ENCODE results near the gene MTCL1.

Gene MTCL1

GRCh38 chr18:8831112-8831511, 125.8 kb downstream of the MTCL1 start:
- ATAC-seq (no peak), DNase-seq (no peak)
- Mint-ChIP-seq H3K9me3 (no peaks in the 10 kb centered on the region), H3K4me3 (no peak overlapping the region), H3K27me3 (no peaks in the 10 kb centered on the region), H3K36me3 (ENCODE audit: low read depth) (no peaks in the 10 kb centered on the region), H3K27ac (no peak overlapping the region), H3K4me1 (no peaks in the 10 kb centered on the region)

GRCh38 chr18:8831531-8831930, 126.2 kb downstream of the MTCL1 start:
- Mint-ChIP-seq H3K4me3 (no peak overlapping the region), H3K9me3 (no peaks in the 10 kb centered on the region), H3K4me1 (no peaks in the 10 kb centered on the region), H3K27me3 (no peaks in the 10 kb centered on the region), H3K36me3 (ENCODE audit: low read depth) (no peaks in the 10 kb centered on the region), H3K27ac (no peak overlapping the region)
- DNase-seq (no peak), ATAC-seq (no peak)

DNA sequence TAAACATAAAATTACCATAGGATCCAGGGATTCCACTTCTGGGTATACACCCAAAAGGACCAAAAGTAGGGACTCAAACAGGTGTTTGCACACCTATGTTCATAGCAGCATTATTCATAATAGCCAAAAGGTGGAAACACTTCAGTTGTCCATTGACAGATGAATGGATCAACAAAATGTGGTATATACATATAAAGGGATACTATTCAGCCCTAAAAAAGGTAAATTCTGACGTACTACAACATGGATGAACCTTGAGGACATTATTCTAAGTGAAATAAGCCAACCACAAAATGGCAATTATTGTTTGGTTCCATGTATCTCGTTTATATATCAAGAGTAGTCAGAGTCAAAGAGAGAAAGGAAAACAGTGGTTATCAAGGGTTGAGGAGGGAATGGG, 128.1 kb downstream of the MTCL1 start:
- ATAC-seq (no peak), DNase-seq (no peak)
- Mint-ChIP-seq H3K9me3 (peaks cover 6% of the 10 kb centered on the region), H3K4me3 (no peak overlapping the region), H3K36me3 (ENCODE audit: low read depth) (no peaks in the 10 kb centered on the region), H3K27me3 (no peaks in the 10 kb centered on the region), H3K27ac (no peak overlapping the region), H3K4me1 (no peaks in the 10 kb centered on the region)

- ATAC-seq (no peak), DNase-seq (no peak)
- Mint-ChIP-seq H3K9me3 (peaks cover 6% of the 10 kb centered on the region), H3K4me1 (no peaks in the 10 kb centered on the region), H3K4me3 (no peak overlapping the region), H3K36me3 (ENCODE audit: low read depth) (no peaks in the 10 kb centered on the region), H3K27me3 (no peaks in the 10 kb centered on the region), H3K27ac (no peak overlapping the region)
Measured at GRCh38 chr18:8834881-8835280, 129.5 kb downstream of the MTCL1 start.

GRCh38 chr18:8835521-8835953, 130.2 kb downstream of the MTCL1 start:
- Mint-ChIP-seq H3K4me1 (no peaks in the 10 kb centered on the region), H3K36me3 (ENCODE audit: low read depth) (no peaks in the 10 kb centered on the region), H3K9me3 (peaks cover 6% of the 10 kb centered on the region), H3K27me3 (no peaks in the 10 kb centered on the region), H3K4me3 (no peak overlapping the region), H3K27ac (no peak overlapping the region)
- ATAC-seq (no peak), DNase-seq (no peak)

DNA sequence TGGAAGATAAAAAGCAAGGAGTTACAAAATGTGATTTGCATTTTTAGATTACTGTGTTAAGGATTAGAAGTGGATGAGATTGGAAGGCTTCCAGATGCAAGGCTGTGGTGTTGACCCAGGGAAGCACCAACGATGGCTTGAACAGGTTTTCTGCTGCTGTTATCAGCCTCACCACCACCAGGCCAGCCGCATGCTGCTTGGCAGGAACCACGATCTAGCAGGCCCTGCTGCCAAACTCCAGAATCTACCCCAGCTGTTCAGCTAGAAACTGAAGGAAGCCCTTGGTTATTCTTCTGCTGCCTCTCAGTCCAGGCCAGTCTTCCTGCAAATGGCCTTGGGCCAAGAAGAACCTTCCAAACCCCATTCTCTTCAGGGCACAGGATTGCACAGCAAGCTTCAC, 133.9 kb downstream of the MTCL1 start:
- no peaks in the 10 kb centered on the region for H3K36me3 Mint-ChIP-seq (ENCODE audit: low read depth)
- DNase-seq (no peak), ATAC-seq (no peak)
- no peaks in the 10 kb centered on the region for H3K4me1 Mint-ChIP-seq
- no peak overlapping the region for H3K4me3 Mint-ChIP-seq
- H3K27me3 Mint-ChIP-seq, result peaks cover 4% of the 10 kb centered on the region
- H3K9me3 Mint-ChIP-seq, result peaks cover 6% of the 10 kb centered on the region
- H3K27ac Mint-ChIP-seq, result no peak overlapping the region

GRCh38 chr18:8841781-8842485, 136.6 kb downstream of the MTCL1 start:
- peaks cover 4% of the 10 kb centered on the region for H3K27me3 Mint-ChIP-seq
- H3K9me3 Mint-ChIP-seq, result peaks cover 5% of the 10 kb centered on the region
- no peaks in the 10 kb centered on the region for H3K4me1 Mint-ChIP-seq
- H3K27ac Mint-ChIP-seq, result no peak overlapping the region
- no peak for DNase-seq
- H3K4me3 Mint-ChIP-seq, result no peak overlapping the region
- no peaks in the 10 kb centered on the region for H3K36me3 Mint-ChIP-seq (ENCODE audit: low read depth)
- no peak for ATAC-seq

DNA sequence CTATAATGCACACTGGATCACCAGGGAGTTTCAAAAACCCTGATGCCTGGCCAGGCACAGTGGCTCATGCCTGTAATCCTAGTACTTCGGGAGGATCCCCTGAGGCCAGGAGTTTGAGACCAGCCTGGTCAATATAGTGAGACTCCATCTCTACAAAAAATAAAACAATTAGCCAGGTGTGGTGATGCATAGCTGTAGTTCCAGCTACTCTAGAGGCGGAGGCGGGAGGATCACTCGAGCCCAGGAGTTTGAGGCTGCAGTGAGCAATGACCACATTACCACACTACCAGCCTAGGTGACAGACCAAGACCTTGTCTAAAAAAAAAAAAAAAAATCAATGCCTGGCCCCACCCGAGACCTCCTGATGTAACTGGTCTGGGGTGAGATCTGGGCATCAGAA, 137.2 kb downstream of the MTCL1 start:
- H3K36me3 Mint-ChIP-seq (ENCODE audit: low read depth), result no peaks in the 10 kb centered on the region
- H3K4me1 Mint-ChIP-seq, result no peaks in the 10 kb centered on the region
- DNase-seq, result no peak
- H3K4me3 Mint-ChIP-seq, result no peak overlapping the region
- H3K27ac Mint-ChIP-seq, result no peak overlapping the region
- H3K27me3 Mint-ChIP-seq, result peaks cover 4% of the 10 kb centered on the region
- no peak for ATAC-seq
- no peaks in the 10 kb centered on the region for H3K9me3 Mint-ChIP-seq

- H3K27ac Mint-ChIP-seq, result no peak overlapping the region
- no peaks in the 10 kb centered on the region for H3K36me3 Mint-ChIP-seq (ENCODE audit: low read depth)
- H3K27me3 Mint-ChIP-seq, result peaks cover 4% of the 10 kb centered on the region
- ATAC-seq, result no peak
- H3K9me3 Mint-ChIP-seq, result no peaks in the 10 kb centered on the region
- no peaks in the 10 kb centered on the region for H3K4me1 Mint-ChIP-seq
- no peak overlapping the region for H3K4me3 Mint-ChIP-seq
- DNase-seq, result no peak
Measured at GRCh38 chr18:8843005-8843404, 137.6 kb downstream of the MTCL1 start.

GRCh38 chr18:8844721-8845148, 139.4 kb downstream of the MTCL1 start:
- no peak for ATAC-seq
- Mint-ChIP-seq H3K27me3 (peaks cover 4% of the 10 kb centered on the region), H3K4me3 (no peak overlapping the region), H3K36me3 (ENCODE audit: low read depth) (no peaks in the 10 kb centered on the region), H3K4me1 (no peaks in the 10 kb centered on the region), H3K9me3 (no peaks in the 10 kb centered on the region), H3K27ac (no peak overlapping the region)
- DNase-seq, result no peak

GRCh38 chr18:8845506-8845905, 140.2 kb downstream of the MTCL1 start:
- peaks cover 4% of the 10 kb centered on the region for H3K9me3 Mint-ChIP-seq
- no peaks in the 10 kb centered on the region for H3K4me1 Mint-ChIP-seq
- H3K4me3 Mint-ChIP-seq, result no peak overlapping the region
- H3K27ac Mint-ChIP-seq, result no peak overlapping the region
- H3K27me3 Mint-ChIP-seq, result peaks cover 4% of the 10 kb centered on the region
- DNase-seq (no peak), ATAC-seq (no peak)
- no peaks in the 10 kb centered on the region for H3K36me3 Mint-ChIP-seq (ENCODE audit: low read depth)

GRCh38 chr18:8847066-8847755, 141.9 kb downstream of the MTCL1 start:
- Mint-ChIP-seq H3K27me3 (peaks cover 4% of the 10 kb centered on the region), H3K4me3 (no peak overlapping the region)

DNA sequence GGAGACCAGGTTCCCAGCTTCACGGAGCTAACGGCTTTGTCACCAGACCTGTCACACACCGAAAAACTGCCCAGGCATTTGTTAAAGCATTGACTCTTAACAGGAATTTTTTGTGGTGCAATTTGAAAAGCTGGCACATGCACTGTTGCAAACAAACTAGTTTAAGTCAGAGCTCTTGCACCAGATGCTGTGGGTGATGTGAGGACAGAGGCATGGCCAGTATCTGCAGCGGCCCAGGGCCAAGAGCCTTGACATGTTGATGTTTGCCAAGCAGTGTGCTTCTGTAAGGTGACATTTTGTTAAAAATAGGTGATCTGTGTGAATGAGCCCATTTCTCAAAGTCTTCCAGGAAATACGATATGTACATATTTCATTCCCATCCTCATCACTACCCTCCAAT, 142.5 kb downstream of the MTCL1 start:
- Mint-ChIP-seq H3K4me1 (no peaks in the 10 kb centered on the region), H3K27ac (no peak overlapping the region), H3K4me3 (no peak overlapping the region), H3K27me3 (peaks cover 4% of the 10 kb centered on the region), H3K36me3 (ENCODE audit: low read depth) (no peaks in the 10 kb centered on the region), H3K9me3 (peaks cover 4% of the 10 kb centered on the region)
- ATAC-seq (no peak), DNase-seq (no peak)

More at GRCh38 chr18:8847066-8847755, 141.9 kb downstream of the MTCL1 start:
- no peaks in the 10 kb centered on the region for H3K4me1 Mint-ChIP-seq
- H3K27ac Mint-ChIP-seq, result no peak overlapping the region
- no peak for ATAC-seq
- no peak for DNase-seq
- no peaks in the 10 kb centered on the region for H3K36me3 Mint-ChIP-seq (ENCODE audit: low read depth)
- peaks cover 4% of the 10 kb centered on the region for H3K9me3 Mint-ChIP-seq

GRCh38 chr18:8848541-8848940, 143.2 kb downstream of the MTCL1 start:
- H3K36me3 Mint-ChIP-seq (ENCODE audit: low read depth), result no peaks in the 10 kb centered on the region
- no peak overlapping the region for H3K4me3 Mint-ChIP-seq
- ATAC-seq, result no peak

DNA sequence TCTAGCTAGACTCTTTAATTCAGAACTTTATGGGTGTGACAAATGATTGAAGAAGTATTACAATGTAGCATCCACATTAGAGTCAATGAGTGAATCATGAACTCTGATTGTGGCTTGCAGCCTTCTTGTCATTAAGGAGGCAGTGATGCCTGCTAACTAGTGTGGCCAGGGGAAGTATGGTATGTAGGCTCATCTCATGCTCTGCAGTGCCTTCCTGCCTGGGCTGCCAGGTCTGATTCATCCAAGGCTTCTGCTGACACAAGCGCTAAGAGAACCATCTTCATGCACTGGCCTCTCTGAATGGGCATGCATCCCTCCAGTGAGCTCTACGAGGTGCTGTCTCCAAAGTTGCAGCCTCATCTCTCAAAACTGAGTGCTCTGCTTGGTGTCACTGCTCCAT, 144.3 kb downstream of the MTCL1 start:
- no peak overlapping the region for H3K27ac Mint-ChIP-seq
- no peak overlapping the region for H3K4me3 Mint-ChIP-seq
- H3K9me3 Mint-ChIP-seq, result peaks cover 4% of the 10 kb centered on the region
- H3K27me3 Mint-ChIP-seq, result peaks cover 2% of the 10 kb centered on the region
- H3K4me1 Mint-ChIP-seq, result no peaks in the 10 kb centered on the region
- no peaks in the 10 kb centered on the region for H3K36me3 Mint-ChIP-seq (ENCODE audit: low read depth)
- no peak for ATAC-seq
- DNase-seq, result no peak

More at GRCh38 chr18:8848541-8848940, 143.2 kb downstream of the MTCL1 start:
- H3K4me1 Mint-ChIP-seq, result no peaks in the 10 kb centered on the region
- H3K9me3 Mint-ChIP-seq, result peaks cover 4% of the 10 kb centered on the region
- no peak overlapping the region for H3K27ac Mint-ChIP-seq
- no peak for DNase-seq
- H3K27me3 Mint-ChIP-seq, result peaks cover 4% of the 10 kb centered on the region

Data from activated naive CD8-positive, alpha-beta T cell treated with anti-CD3 and anti-CD28 coated beads, Interleukin-2, amount 50 U/mL, for 24 hours (primary cell).